IMR-90 (cell line): ENCODE measurements around the gene NELFCD.

Source experiments
- CEBPB ChIP-seq: IDR thresholded peaks from 2 replicates; pipeline ENCODE4 v1.6.1; 2012; ENCODE audit warnings: low read depth, low read length, improper control_type of control experiment
- CHD1 ChIP-seq: IDR thresholded peaks from 2 replicates; pipeline ENCODE4 v1.6.1; 2012; ENCODE audit warnings: low read depth, low read length, improper control_type of control experiment
- MXI1 ChIP-seq: IDR thresholded peaks from 2 replicates; pipeline ENCODE4 v1.6.1; 2012; ENCODE audit warnings: low read depth, mild to moderate bottlenecking, low read length, moderate library complexity, borderline replicate concordance
- POLR2A ChIP-seq: IDR thresholded peaks from 2 replicates; pipeline ENCODE4 v1.6.1; 2012; ENCODE audit warnings: mild to moderate bottlenecking, low read depth, low read length
- RCOR1 ChIP-seq: IDR thresholded peaks from 2 replicates; pipeline ENCODE4 v1.6.1; 2012; ENCODE audit warnings: mild to moderate bottlenecking, low read length, improper control_type of control experiment; ENCODE audit not compliant: insufficient replicate concordance
- RFX5 ChIP-seq: IDR thresholded peaks from 2 replicates; pipeline ENCODE4 v1.8.0; 2012; ENCODE audit warnings: low read depth, mild to moderate bottlenecking, low read length, moderate library complexity
- SMC3 ChIP-seq: fragments of 150-350 bp; IDR thresholded peaks from 2 replicates; pipeline ENCODE4 v1.6.1; 2016; ENCODE audit warnings: low read depth, mild to moderate bottlenecking, antibody characterized with exemption, low read length, moderate library complexity
- TF ChIP-seq, protein P1 (sequence below): conservative IDR thresholded peaks from 2 replicates; pipeline ENCODE4 v1.5.1; 2012; ENCODE audit warnings: mild to moderate bottlenecking, low read depth, low read length, improper control_type of control experiment
- TF ChIP-seq, protein P2 (sequence below): fragments of 150-350 bp; IDR thresholded peaks from 2 replicates; pipeline ENCODE4 v1.6.1; 2017; ENCODE audit warnings: mild to moderate bottlenecking, antibody characterized with exemption, low read length, low read depth

DNA sequence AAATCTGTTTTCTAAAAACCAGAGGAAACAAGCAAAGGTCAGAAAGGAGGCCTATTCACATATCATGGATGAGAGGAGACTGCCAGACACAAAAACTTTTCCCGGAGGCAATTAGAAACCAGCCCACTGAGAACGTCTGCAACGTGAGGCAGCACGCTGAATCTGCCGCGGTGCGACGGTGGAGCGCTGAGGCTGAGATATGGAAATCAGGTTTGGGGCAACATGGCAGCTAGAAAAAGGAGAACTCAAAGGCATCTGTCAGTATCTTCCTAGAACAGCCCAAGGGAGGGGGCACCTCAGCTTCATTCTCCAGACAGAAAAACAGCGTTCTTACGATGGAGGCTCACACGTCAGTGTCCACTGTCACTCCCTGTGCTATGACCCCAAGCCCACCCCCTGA is 56.3 kb downstream of the NELFCD start:
- TF ChIP-seq, protein P1, sequence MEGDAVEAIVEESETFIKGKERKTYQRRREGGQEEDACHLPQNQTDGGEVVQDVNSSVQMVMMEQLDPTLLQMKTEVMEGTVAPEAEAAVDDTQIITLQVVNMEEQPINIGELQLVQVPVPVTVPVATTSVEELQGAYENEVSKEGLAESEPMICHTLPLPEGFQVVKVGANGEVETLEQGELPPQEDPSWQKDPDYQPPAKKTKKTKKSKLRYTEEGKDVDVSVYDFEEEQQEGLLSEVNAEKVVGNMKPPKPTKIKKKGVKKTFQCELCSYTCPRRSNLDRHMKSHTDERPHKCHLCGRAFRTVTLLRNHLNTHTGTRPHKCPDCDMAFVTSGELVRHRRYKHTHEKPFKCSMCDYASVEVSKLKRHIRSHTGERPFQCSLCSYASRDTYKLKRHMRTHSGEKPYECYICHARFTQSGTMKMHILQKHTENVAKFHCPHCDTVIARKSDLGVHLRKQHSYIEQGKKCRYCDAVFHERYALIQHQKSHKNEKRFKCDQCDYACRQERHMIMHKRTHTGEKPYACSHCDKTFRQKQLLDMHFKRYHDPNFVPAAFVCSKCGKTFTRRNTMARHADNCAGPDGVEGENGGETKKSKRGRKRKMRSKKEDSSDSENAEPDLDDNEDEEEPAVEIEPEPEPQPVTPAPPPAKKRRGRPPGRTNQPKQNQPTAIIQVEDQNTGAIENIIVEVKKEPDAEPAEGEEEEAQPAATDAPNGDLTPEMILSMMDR = no peak
- TF ChIP-seq CHD1 (no peak), RCOR1 (no peak), POLR2A (no peak), SMC3 (no peak), RFX5 (no peak), CEBPB (no peak), MXI1 (no peak)
- TF ChIP-seq, protein P2, sequence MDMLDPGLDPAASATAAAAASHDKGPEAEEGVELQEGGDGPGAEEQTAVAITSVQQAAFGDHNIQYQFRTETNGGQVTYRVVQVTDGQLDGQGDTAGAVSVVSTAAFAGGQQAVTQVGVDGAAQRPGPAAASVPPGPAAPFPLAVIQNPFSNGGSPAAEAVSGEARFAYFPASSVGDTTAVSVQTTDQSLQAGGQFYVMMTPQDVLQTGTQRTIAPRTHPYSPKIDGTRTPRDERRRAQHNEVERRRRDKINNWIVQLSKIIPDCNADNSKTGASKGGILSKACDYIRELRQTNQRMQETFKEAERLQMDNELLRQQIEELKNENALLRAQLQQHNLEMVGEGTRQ = no peak
